GM12878 (cell line): Measurements from ENCODE around the gene PRCD.

Source experiments
- CREM ChIP-seq: IDR thresholded peaks from 2 replicates; pipeline ENCODE4 v1.6.1; 2014; ENCODE audit warnings: antibody characterized with exemption, low read depth
- POLR2A ChIP-seq: IDR thresholded peaks from 2 replicates; pipeline ENCODE4 v1.6.1; 2011; ENCODE audit warnings: low read depth, mild to moderate bottlenecking, low read length
- POLR2AphosphoS5 ChIP-seq: IDR thresholded peaks from 2 replicates; pipeline ENCODE4 v1.6.1; 2011; ENCODE audit warnings: mild to moderate bottlenecking, low read length, inconsistent platforms
- RCOR1 ChIP-seq: conservative IDR thresholded peaks from 2 replicates; pipeline ENCODE4 v1.6.1; 2012; ENCODE audit warnings: low read depth, low read length, improper control_type of control experiment
- ZNF274 ChIP-seq: IDR thresholded peaks from one replicate; pipeline ENCODE4 v1.8.0; 2011; ENCODE audit not compliant: insufficient read length, insufficient read depth
- TF ChIP-seq, protein P1 (sequence below): IDR thresholded peaks from 2 replicates; pipeline ENCODE4 v1.6.1; 2011; ENCODE audit warnings: borderline replicate concordance, low read depth, mild to moderate bottlenecking, moderate library complexity, low read length; ENCODE audit not compliant: insufficient read depth, poor library complexity, severe bottlenecking

DNA sequence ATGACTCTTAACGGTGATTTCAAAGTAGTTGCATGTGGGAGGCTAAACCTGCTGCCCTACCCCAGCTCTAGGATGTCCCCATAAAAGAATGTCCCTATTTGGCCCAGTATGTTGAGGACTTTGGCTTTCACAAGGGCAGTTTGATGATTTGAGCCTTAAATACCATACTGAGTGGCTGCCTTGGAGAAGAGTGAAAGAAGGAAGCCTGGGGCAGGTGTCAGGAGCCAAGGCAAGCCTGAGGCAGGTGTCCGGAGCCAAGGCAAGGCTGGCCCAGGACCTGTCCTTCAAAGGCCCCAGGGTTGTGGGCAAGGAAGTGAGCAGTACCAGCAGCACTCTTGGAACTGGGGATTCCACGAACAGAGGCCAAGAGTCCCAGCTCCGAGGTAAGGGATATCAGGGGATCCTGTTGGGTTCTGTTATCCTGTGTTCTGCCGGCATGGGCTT is 27.2 kb downstream of the PRCD start:
- no peak for TF ChIP-seq POLR2AphosphoS5
- TF ChIP-seq, protein P1, sequence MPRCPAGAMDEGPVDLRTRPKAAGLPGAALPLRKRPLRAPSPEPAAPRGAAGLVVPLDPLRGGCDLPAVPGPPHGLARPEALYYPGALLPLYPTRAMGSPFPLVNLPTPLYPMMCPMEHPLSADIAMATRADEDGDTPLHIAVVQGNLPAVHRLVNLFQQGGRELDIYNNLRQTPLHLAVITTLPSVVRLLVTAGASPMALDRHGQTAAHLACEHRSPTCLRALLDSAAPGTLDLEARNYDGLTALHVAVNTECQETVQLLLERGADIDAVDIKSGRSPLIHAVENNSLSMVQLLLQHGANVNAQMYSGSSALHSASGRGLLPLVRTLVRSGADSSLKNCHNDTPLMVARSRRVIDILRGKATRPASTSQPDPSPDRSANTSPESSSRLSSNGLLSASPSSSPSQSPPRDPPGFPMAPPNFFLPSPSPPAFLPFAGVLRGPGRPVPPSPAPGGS = no peak
- TF ChIP-seq CREM = no peak
- no peak for TF ChIP-seq RCOR1
- no peak for TF ChIP-seq ZNF274
- peak; percentile 35; the same call in 1 of the 2 replicates for TF ChIP-seq POLR2A
